K562 treated with DMSO at 1 percent for 24 hours (cell line): Measurements from ENCODE around the gene SH3BGRL2. TPM values are rescaled to one million over a fixed set of nuclear protein-coding genes. Genes with fewer than 3 reads are reported as not detected.

Experiments
- total RNA-seq: library from RNA; unstranded; fragments of 300-600 nt; gene quantifications from 2 replicates; pipeline ENCODE4 v1.2.3, GENCODE V29; 2022; ENCODE audit warnings: low read depth; ENCODE audit not compliant: insufficient read depth

The SH3BGRL2 gene
- total RNA-seq, result 3.5 and 4.8 TPM in 2 replicates

DNA sequence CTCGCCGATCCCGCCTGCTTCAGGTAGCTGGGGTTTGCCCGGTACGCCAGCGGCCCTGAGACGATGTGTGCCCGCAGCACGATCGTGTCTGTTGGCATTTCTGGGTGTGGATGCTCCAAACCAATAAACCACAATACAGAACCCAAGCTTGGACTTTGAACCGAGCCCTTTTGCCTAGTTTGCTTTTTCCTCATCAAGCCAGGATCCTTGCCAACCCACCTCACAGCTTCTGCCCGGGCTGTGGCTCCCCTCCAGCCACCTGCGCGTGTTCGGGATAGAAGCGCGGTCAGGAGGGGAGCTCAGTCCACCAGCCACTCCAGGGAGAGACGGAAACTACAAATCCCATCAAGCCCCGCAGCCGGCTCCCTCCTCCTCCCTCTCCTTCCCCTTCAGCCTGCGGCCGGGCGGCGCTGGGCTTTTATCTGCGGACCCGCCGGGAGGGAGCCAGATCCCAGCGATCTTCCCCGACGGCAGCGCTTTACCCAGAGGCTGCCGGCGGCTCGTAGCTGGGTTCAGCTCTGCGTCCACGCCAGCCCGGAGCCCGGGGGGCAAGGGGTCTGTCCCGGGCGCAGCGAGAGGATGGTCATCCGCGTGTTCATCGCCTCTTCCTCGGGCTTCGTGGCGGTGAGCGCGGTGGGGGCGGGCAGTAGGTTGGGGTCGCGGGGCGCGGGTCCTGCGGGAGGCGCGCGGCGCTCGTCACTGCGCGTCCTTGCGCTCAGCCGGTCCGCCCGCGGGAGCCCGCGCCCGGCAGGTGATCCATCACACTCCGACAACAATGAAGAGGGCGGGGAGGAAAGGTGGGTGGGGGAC lies at the start of gene SH3BGRL2:
SH3BGRL2 (plus strand) TSS at position 447 of the 810 bp plus-strand sequence; CDS start at position 580, 133 bp downstream.

Other genes with a start within 250 kb of the SH3BGRL2 start
- gene LCA5, start 93.9 kb upstream of the SH3BGRL2 start, total RNA-seq, result 1.2 and 2.2 TPM in 2 replicates